ENCODE data around the gene ERC2. TPM values are rescaled to one million over a fixed set of nuclear protein-coding genes. Genes with fewer than 3 reads are reported as not detected.

The ERC2 gene
- total and polyA plus RNA-seq, 2 donors (not counting 3 experiments of a cell fraction or from before 2014, with no cell fraction given): 5.6 to 15.5 TPM

DNA sequence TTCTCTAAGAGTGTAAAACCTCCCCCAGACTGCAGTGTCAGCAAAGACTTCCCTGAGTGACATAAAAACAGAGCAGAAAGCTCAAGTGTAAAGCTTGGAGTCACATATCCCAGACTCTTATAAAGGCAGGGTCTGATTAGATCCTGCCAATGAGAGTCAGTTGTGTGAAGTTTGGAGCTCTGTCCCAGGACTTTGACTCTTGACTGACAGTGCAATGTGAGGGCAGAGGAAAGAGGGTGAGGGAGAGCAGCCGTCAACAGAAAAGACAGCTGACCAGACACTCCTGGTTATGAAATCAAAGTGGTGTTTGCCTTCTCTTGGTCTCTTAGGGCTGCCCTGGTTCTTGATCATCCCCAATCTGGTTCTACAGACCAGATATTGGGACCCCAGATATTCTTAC, 393.2 kb downstream of the ERC2 start:
- H3K9ac ChIP-seq (replicated peaks; ENCODE audit: extremely low read depth, insufficient read depth, low read length): no peak overlapping the region
- BruUV-seq (replicated peaks): no TSS peak
- H3K36me3 ChIP-seq (ENCODE audit: control insufficient read depth in 2 of 2, extremely low read depth in 1 of 2, insufficient read depth in 2 of 2, low read length in 2 of 2): no peaks in the 10 kb centered on the region
- H3K27me3 ChIP-seq (ENCODE audit: control insufficient read depth in 2 of 2, insufficient read depth in 2 of 2, low read length in 2 of 2): no peaks in the 10 kb centered on the region
- no peaks in the 10 kb centered on the region for H3K4me1 ChIP-seq (ENCODE audit: control insufficient read depth, extremely low read depth, insufficient read depth, low read length)
- ChIA-PET POLR2A (no interaction called here), CTCF (no interaction called here)
- dilution Hi-C loops (cut with MboI; ENCODE audit: extremely low pct_ligation_motif_present, low sequenced_read_pairs): no loop called here
- FAIRE-seq: no peak
- no peaks in the 10 kb centered on the region for H3K9me3 ChIP-seq (replicated peaks; ENCODE audit: control insufficient read depth, insufficient read depth, low read length)
- H3K4me2 ChIP-seq (ENCODE audit: insufficient read depth, low read length): no peak overlapping the region
- H2AFZ ChIP-seq (ENCODE audit: low read depth, low read length): no peak overlapping the region
- intact Hi-C loops (cut with micrococcal nuclease): no loop called here
- H4K20me1 ChIP-seq (replicated peaks; ENCODE audit: control insufficient read depth, extremely low read depth, insufficient read depth, low read length): no peaks in the 10 kb centered on the region
- H3K4me3 ChIP-seq (replicated peaks in 1 of 3; ENCODE audit: insufficient read depth in 1 of 3, low read depth in 1 of 3, low read length in 3 of 3): no peak overlapping the region
- H3K79me2 ChIP-seq (ENCODE audit: control insufficient read depth, insufficient read depth, low read length): no peaks in the 10 kb centered on the region
- DNase-seq (ENCODE audit: low read depth, low spot score): no peak
- H3K9me1 ChIP-seq (replicated peaks; ENCODE audit: control insufficient read depth, extremely low read depth, insufficient read depth, low read length): no peaks in the 10 kb centered on the region
- H3K27ac ChIP-seq (ENCODE audit: insufficient read depth, low read depth, low read length): no peak overlapping the region
- TF ChIP-seq, protein P1, sequence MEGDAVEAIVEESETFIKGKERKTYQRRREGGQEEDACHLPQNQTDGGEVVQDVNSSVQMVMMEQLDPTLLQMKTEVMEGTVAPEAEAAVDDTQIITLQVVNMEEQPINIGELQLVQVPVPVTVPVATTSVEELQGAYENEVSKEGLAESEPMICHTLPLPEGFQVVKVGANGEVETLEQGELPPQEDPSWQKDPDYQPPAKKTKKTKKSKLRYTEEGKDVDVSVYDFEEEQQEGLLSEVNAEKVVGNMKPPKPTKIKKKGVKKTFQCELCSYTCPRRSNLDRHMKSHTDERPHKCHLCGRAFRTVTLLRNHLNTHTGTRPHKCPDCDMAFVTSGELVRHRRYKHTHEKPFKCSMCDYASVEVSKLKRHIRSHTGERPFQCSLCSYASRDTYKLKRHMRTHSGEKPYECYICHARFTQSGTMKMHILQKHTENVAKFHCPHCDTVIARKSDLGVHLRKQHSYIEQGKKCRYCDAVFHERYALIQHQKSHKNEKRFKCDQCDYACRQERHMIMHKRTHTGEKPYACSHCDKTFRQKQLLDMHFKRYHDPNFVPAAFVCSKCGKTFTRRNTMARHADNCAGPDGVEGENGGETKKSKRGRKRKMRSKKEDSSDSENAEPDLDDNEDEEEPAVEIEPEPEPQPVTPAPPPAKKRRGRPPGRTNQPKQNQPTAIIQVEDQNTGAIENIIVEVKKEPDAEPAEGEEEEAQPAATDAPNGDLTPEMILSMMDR (IDR thresholded peaks at IDR 0.05; ENCODE audit: extremely low read depth in 1 of 2, insufficient read depth in 1 of 2, low read depth in 1 of 2, low read length in 2 of 2): no peak
- TF ChIP-seq, protein P2, sequence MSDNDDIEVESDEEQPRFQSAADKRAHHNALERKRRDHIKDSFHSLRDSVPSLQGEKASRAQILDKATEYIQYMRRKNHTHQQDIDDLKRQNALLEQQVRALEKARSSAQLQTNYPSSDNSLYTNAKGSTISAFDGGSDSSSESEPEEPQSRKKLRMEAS (IDR thresholded peaks at IDR 0.05; ENCODE audit: insufficient read depth, insufficient read length): no peak
- no peak for TF ChIP-seq EZH2 (IDR thresholded peaks at IDR 0.05; ENCODE audit: borderline replicate concordance, low read depth, low read length, severe bottlenecking)
- TF ChIP-seq FOS (IDR thresholded peaks at IDR 0.05; ENCODE audit: borderline replicate concordance, insufficient read depth, low read length): no peak
- TF ChIP-seq MYC (IDR thresholded peaks at IDR 0.05; ENCODE audit: low read depth, low read length): no peak
- TF ChIP-seq GATA2 (IDR thresholded peaks at IDR 0.05; ENCODE audit: insufficient read depth, insufficient read length, low read depth, low read length): no peak
- no peak for TF ChIP-seq POLR2AphosphoS5 (IDR thresholded peaks at IDR 0.05; ENCODE audit: insufficient read depth, low read depth, low read length)
- TF ChIP-seq JUN (IDR thresholded peaks at IDR 0.05; ENCODE audit: borderline replicate concordance, insufficient read depth, insufficient read length, low read depth): no peak
- no peak for TF ChIP-seq POLR2A (IDR thresholded peaks at IDR 0.05; ENCODE audit: low read depth, low read length)
